GM18861 (cell line): ENCODE data around the gene MAPT.

ENCODE experiments used
- ATAC-seq: cut with Tn5 transposase; IDR thresholded peaks from one replicate; pipeline ENCODE4 v1.9.1; 2021; ENCODE audit not compliant: unreplicated experiment

The MAPT gene

DNA sequence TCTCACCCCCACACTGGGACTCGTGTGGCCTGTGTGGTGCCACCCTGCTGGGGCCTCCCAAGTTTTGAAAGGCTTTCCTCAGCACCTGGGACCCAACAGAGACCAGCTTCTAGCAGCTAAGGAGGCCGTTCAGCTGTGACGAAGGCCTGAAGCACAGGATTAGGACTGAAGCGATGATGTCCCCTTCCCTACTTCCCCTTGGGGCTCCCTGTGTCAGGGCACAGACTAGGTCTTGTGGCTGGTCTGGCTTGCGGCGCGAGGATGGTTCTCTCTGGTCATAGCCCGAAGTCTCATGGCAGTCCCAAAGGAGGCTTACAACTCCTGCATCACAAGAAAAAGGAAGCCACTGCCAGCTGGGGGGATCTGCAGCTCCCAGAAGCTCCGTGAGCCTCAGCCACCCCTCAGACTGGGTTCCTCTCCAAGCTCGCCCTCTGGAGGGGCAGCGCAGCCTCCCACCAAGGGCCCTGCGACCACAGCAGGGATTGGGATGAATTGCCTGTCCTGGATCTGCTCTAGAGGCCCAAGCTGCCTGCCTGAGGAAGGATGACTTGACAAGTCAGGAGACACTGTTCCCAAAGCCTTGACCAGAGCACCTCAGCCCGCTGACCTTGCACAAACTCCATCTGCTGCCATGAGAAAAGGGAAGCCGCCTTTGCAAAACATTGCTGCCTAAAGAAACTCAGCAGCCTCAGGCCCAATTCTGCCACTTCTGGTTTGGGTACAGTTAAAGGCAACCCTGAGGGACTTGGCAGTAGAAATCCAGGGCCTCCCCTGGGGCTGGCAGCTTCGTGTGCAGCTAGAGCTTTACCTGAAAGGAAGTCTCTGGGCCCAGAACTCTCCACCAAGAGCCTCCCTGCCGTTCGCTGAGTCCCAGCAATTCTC, 132.1 kb downstream of the MAPT start:
- ATAC-seq = no peak

GRCh38 chr17:46027048-46027975, 133.0 kb downstream of the MAPT start:
- no peak for ATAC-seq

- no peak for ATAC-seq
Measured at GRCh38 chr17:46027976-46028325, 133.6 kb downstream of the MAPT start.

DNA sequence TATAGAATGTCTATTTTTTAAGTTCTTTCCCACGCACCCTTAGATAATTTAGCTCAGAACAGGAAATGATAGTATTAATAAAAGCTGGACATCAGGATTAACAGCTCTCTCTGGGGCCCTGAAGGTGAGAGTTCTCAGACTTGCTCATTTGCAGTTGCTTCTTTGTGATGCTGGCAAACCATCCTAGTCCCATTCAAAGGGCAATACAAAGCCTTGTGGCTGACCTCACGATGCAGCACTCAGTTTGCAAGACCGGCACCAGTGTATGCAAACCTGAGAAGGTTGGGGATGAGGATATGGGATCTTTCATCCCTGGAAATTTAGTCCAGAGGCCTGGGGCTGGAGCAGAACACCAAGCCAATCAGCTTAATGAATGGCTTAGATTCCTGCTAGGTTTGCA, 134.0 kb downstream of the MAPT start:
- ATAC-seq = no peak

DNA sequence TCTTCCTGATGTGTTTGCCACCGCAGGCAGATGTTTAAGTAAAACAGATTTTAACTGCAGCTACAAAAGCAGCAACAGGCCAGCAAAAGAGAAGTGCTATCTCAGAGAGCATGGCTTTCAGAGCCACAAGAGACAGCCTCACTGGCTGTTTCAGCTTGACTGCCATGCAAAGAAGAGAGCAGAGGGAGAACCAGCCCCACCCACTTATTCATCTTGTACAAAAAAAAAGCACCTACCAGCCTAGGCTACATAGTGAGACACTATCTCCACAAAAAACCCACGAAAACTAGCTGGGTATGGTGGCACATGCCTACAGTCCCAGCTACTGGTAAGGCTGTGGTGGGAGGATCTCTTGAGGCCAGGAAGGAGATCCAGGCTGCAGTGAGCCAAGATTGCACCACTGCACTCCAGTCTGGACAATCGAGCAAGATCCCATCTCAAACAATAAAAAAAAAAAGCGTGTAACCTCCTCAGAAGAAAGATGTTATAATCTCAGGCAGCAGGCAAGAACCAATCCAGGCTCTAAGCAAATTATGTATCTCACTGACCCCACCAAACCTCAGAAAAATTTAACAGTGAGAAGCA, 134.7 kb downstream of the MAPT start:
- ATAC-seq = no peak

DNA sequence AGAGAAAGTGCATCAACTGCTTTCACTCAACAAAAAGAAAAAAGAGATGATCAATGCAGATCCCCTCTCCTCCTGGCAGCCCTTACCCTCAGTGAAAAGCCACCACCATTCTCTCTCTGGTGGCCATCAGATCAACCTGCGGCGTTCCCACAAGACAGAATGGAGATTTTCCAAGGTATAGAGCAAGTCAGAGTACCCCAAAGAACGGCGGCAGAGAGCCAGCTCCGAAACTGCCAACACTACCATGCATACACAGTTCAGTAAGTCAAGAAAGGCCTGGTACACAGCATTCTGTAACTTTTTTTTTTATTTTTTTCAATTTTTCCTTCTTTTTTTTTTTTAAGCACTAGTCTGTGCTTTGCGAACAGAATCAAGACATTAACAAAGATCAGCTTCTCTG, 135.3 kb downstream of the MAPT start:
- no peak for ATAC-seq

- ATAC-seq = no peak
Measured at GRCh38 chr17:46030752-46031151, 136.4 kb downstream of the MAPT start.

DNA sequence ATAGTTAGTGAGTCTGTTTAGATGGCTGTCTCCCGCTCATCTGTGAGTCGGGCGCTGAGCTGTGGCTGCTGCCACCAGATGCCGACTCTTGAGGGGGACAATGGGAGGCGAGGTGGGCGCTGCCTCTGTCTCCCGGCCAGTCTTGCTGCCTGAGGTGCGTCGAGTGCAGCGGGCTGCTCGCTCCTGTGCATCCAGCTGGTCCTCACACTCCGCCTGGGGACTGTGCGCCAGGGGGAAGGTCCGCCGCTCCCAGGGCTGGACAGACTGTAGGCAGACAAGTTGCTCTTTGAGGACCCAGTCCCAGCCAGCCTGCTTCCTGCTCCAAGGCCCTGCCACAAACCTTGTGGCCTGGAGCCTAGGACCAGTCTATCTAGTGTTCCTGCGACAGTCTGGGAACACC, 137.1 kb downstream of the MAPT start:
- no peak for ATAC-seq

DNA sequence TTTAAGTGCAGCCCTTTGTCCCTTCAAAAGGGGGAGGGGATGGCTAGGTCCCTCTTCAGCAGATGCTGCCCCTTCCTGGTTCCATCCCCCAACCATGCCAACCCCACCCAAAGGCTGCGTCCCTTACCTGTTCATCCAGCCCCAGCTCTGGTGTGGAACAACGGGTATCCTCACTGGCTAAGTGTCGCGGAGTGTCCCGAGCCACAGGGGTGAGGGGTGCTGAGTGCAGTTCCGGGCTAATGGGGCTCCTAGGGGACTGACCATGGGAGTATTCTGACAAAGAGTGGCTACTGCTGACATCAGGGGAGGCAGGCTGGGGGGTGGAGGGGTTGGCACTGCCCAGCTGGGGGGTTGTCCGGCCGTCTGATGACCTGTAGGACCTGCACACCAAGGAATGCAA, 137.6 kb downstream of the MAPT start:
- ATAC-seq = no peak

- no peak for ATAC-seq
Measured at GRCh38 chr17:46032909-46033308, 138.6 kb downstream of the MAPT start.

DNA sequence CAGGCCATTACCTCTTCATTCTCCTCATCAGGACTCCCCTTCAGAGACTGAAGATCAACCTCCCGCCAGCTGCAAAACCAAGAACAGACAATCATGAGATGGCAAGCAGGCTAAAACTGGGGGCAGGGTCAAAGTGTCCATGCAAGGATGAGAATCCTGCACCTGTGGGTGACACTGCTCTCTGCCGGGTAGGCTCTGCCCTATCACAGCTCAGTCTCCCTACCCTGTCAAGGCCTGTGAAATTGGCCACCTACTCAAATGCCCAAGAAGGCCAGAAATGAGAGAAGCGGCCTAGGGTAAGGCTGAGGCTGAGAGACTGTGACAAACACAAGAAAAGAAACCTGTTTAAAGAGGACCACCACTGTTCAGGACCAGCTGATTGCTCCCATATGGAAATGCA, 139.0 kb downstream of the MAPT start:
- ATAC-seq = no peak

DNA sequence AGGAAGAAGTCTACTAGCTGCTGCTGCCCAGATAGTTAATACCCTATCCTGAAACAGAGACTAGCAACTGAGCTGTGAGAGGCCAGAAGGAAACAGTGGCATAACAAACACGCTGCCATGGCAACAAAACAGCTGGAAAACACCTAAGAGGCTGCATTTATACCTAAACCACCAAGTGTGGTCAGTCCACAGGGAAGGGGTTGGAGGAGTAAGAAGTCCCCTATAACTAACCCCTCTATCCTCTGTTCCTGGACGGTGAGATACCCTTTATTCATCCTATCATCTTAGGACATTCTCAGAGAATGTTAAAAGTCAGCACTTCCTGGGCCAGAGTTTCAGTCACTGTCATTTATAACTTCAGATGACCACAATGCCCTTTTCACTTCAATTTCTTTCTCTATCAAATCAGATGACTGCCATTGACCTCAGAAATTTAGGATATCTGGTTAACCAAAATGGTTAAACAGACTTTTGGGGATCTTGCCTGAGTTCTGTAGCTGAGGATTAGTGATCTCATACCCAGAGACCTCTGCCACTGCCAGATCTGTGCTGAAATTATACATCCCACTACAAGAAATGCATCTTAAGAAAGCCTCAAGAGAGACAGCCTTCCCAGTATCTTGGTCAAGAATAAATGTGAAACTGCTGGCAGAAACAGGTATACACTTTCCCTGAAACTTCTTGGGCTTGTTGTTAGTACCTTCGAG, 140.9 kb downstream of the MAPT start:
- no peak for ATAC-seq

- ATAC-seq = no peak
Measured at GRCh38 chr17:46036491-46036890, 142.1 kb downstream of the MAPT start.

DNA sequence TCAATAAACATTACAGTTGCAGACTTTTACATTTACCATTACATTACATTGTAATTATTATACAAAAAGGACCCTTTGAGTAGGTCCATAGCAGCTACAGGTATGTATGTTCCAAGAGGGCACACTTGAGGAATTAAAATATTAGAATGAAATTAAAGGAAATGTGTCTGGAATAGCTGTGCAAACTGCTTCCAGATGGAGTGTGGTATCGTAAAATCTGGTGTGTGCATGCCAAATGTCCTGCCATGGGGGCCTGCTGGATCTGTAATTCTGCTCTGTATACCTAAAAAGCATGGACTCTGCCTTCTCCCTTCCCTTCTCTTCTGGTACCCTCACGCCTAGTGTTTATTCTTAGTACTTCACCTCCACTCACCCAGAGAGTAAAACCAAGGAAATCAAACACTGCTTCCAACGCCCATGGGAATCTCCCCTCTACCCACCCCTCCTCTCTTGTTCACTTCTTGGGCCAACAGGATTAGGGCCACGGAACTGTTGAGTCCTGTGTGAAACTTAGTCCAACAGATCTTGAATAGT, 143.4 kb downstream of the MAPT start:
- ATAC-seq = no peak

- no peak for ATAC-seq
Measured at GRCh38 chr17:46038414-46038813, 144.1 kb downstream of the MAPT start.

DNA sequence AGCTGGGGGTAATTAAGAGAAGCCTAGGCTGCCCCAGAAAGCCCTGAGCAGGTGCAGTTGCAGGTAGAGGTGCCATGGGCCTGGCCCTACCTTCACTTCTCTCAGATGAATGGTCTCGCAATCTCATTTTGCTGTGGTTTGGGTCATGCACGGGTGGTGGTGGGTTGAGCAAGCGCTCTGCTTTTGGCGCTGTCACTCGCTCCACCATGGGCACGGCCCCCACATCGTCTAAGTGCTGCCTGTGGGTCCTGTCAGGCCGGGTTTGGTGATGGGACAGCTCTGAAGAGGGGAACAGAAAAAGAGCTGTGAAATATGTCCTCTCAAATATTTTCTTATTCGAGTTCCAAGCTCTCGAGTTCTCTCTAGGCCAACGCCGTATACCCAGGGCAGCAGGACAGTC, 144.6 kb downstream of the MAPT start:
- ATAC-seq = no peak

GRCh38 chr17:46039592-46040186, 145.3 kb downstream of the MAPT start:
- ATAC-seq = no peak

GRCh38 chr17:46042246-46042645, 147.9 kb downstream of the MAPT start:
- no peak for ATAC-seq

GRCh38 chr17:46042925-46043324, 148.6 kb downstream of the MAPT start:
- ATAC-seq = no peak

DNA sequence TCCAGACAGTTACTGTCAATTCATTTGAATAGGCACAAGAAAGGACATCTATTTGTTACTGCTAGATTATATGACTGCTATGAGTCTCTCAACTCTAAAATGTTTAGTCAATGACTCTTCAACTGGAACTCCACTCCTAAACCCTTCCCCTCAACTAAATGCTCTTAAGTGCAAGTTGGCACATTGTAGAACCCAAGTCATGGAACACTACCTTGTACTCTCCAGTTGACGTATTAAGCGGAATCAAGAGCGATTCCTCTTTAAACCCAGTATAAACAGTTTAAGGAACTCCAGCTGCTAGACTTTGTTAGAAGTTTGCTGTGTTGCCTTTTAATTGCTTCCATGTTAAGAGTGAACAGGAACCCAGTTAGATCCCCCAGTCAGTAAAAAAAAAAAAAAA, 149.3 kb downstream of the MAPT start:
- ATAC-seq = no peak
